Measurements from ENCODE around the gene SLC2A4RG. TPM values are rescaled to one million over a fixed set of nuclear protein-coding genes. Genes with fewer than 3 reads are reported as not detected.

The SLC2A4RG gene
- total and polyA plus RNA-seq, 10 donors: 27.5 to 107 (median 64.3) TPM

DNA sequence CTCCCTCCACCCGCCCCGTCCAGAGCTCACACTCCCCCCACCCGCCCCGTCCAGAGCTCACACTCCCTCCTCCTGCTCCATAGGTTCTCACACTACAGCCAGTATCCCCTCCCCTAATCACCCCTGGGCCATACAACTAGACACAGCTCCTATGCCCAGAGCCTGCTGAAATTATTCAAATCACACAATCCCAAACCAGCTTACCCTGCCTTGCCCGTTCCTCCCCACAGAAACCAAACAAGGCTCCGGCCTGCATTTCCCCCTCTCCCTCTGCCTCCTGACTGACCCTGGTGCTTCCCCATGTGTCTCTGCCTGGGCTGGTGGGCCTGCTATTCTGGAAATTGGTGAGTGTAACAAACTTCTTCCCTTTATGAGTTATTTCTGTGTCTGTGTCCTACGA, 18.6 kb downstream of the SLC2A4RG start:
- TF ChIP-seq POLR2A (IDR thresholded peaks at IDR 0.05) (no peak), POLR2AphosphoS5 (IDR thresholded peaks at IDR 0.05) (no peak)
- TF ChIP-seq, protein P1, sequence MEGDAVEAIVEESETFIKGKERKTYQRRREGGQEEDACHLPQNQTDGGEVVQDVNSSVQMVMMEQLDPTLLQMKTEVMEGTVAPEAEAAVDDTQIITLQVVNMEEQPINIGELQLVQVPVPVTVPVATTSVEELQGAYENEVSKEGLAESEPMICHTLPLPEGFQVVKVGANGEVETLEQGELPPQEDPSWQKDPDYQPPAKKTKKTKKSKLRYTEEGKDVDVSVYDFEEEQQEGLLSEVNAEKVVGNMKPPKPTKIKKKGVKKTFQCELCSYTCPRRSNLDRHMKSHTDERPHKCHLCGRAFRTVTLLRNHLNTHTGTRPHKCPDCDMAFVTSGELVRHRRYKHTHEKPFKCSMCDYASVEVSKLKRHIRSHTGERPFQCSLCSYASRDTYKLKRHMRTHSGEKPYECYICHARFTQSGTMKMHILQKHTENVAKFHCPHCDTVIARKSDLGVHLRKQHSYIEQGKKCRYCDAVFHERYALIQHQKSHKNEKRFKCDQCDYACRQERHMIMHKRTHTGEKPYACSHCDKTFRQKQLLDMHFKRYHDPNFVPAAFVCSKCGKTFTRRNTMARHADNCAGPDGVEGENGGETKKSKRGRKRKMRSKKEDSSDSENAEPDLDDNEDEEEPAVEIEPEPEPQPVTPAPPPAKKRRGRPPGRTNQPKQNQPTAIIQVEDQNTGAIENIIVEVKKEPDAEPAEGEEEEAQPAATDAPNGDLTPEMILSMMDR (IDR thresholded peaks at IDR 0.05 in 8 of 11, conservative IDR thresholded peaks at IDR 0.05 in 3 of 11): no peak
- WGBS, 5 donors: 86 to 94% (median 87%) methylated on average over 3 to 7 of the region's 7 CpGs
- H3K9me3 ChIP-seq: no peaks in the 10 kb centered on the region
- intact Hi-C loops (cut with DNase I; ENCODE audit: low total_unique reads): no loop called here
- no peaks in the 10 kb centered on the region for H3K27me3 ChIP-seq (replicated peaks in 1 of 7)
- no peak overlapping the region for H3K4me3 ChIP-seq
- H3K4me1 ChIP-seq: peaks cover 0 to 36% (median 19%) of the 10 kb centered on the region in 6 donors
- DNase-seq: no peak
- peaks cover 0 to 22% (median 0%) of the 10 kb centered on the region in 6 donors for H3K36me3 ChIP-seq
- H3K27ac ChIP-seq: peak overlapping the region in 1 of 8 donors; percentile 27

DNA sequence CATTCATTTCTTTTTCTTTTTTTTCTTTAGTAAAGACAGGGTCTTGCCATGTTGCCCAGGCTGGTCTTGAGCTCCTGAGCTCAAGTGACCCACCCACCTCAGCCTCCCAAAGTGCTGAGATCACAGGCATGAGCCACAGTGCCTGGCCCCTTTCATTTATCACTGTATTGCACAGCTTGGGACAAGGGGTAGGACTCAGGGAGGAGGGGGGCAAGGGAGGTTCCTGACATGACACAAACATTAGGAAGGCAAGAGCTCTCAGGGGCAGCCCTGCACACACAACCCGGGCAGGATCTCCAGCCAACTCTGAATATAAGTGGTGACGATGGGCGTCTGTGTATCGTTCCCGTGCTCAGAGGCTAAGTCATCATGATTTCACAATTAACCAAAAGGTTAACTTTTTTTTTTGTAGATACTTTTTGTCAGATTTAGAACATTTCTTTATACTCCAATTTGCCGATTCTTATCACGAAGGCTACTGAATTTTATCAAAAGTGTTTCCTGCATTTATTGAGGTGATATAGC, 19.9 kb downstream of the SLC2A4RG start:
- peaks cover 0 to 35% (median 19%) of the 10 kb centered on the region in 6 donors for H3K4me1 ChIP-seq
- no peaks in the 10 kb centered on the region for H3K27me3 ChIP-seq (replicated peaks in 1 of 7)
- peaks cover 0 to 22% (median 0%) of the 10 kb centered on the region in 6 donors for H3K36me3 ChIP-seq
- no peak for DNase-seq
- intact Hi-C loops (cut with DNase I; ENCODE audit: low total_unique reads): no loop called here
- TF ChIP-seq, protein P1 (IDR thresholded peaks at IDR 0.05 in 8 of 11, conservative IDR thresholded peaks at IDR 0.05 in 3 of 11): no peak
- TF ChIP-seq POLR2A (IDR thresholded peaks at IDR 0.05) (no peak), POLR2AphosphoS5 (IDR thresholded peaks at IDR 0.05) (no peak)
- no peak overlapping the region for H3K4me3 ChIP-seq
- peak overlapping the region in 5 of 8 donors; percentile 4 to 53 (median 28) for H3K27ac ChIP-seq
- 58 to 78% (median 67%) methylated on average over 7 of the region's 7 CpGs for WGBS, 5 donors
- H3K9me3 ChIP-seq: no peaks in the 10 kb centered on the region

DNA sequence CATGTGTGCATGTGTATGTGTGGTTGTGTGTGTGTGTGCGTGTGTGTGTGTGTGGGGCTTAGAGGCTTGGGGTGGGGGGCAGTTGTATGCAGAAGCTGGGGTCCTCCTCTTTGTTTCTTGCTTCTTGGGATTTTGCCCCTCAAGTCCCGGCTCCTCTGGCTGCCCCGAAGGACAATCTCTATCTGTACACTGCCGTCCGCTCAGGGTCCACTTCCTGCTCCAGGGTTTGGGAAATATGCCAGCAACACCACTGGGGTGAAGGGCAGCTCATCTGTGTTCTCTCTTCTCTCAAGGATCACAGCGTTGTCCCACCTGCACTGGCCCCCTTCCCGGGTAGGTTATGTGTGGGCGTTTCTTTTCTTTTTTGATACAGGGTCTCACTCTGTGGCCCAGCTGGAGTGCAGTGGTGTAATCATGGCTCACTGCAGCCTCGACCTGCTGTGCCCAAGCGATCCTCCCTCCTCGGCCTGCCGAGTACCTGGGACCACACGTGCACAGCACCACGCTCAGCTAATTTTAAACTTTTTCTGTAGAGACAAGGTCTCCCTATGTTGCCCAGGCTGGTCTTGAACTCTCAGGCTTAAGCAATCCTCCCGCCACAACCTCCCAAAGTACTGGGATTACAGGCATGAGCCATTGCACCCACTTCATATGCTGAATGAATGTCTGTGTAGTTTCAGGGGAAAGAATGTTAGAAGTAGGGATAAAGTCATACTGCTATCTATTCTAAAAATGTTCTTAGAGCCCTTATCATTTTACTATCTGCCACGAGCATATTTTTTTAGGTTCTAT, 25.7 kb downstream of the SLC2A4RG start:
- H3K36me3 ChIP-seq: peaks cover 0 to 57% (median 9%) of the 10 kb centered on the region in 6 donors
- peaks cover 0 to 40% (median 9%) of the 10 kb centered on the region in 6 donors for H3K4me1 ChIP-seq
- H3K27me3 ChIP-seq (replicated peaks in 1 of 7): no peaks in the 10 kb centered on the region
- TF ChIP-seq POLR2A (IDR thresholded peaks at IDR 0.05) (no peak), POLR2AphosphoS5 (IDR thresholded peaks at IDR 0.05) (peak in 2 of 3 donors; percentile 28 to 33)
- no peaks in the 10 kb centered on the region for H3K9me3 ChIP-seq
- 68 to 79% (median 73%) methylated on average over 16 of the region's 16 CpGs for WGBS, 5 donors
- intact Hi-C loops (cut with DNase I; ENCODE audit: low total_unique reads): no loop called here
- no peak overlapping the region for H3K4me3 ChIP-seq
- peak overlapping the region in 6 of 8 donors; percentile 18 to 59 (median 44) for H3K27ac ChIP-seq
- no peak for DNase-seq

DNA sequence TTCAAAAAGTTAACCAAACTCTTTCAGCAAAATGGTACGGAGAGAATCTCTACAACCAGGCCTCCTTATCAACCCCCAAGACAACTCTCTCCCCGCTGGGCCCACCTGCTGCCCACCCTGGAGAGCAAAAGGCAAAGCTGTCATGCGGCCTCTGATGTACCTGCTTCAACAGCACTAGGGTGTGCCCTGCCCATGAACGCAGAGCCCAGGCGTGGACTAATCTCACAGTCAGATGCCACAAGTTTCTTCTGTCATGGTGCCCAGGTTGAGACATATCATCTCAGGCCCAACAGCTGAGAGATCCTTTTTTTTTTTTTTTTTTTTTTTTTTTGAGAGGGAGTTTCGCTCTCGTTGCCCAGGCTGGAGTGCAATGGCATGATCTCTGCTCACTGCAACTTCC, 26.3 kb downstream of the SLC2A4RG start:
- Histone ChIP-seq H3K36me3 (peaks cover 0 to 62% (median 9%) of the 10 kb centered on the region in 6 donors), H3K27me3 (replicated peaks in 1 of 7) (no peaks in the 10 kb centered on the region), H3K9me3 (no peaks in the 10 kb centered on the region), H3K27ac (peak overlapping the region in 4 of 8 donors; percentile 18 to 59 (median 45)), H3K4me1 (peaks cover 0 to 37% (median 7%) of the 10 kb centered on the region in 6 donors), H3K4me3 (no peak overlapping the region)
- TF ChIP-seq, protein P1 (IDR thresholded peaks at IDR 0.05 in 8 of 11, conservative IDR thresholded peaks at IDR 0.05 in 3 of 11): no peak
- no peak for TF ChIP-seq POLR2A (IDR thresholded peaks at IDR 0.05)
- no peak for TF ChIP-seq POLR2AphosphoS5 (IDR thresholded peaks at IDR 0.05)
- DNase-seq: no peak
- intact Hi-C loops (cut with DNase I; ENCODE audit: low total_unique reads): no loop called here
- WGBS, 5 donors: 87 to 95% (median 93%) methylated on average over 5 to 7 of the region's 7 CpGs

Measured in spleen (tissue), 11 donors.